Lower leg skin (tissue), 3 donors: Measurements from ENCODE around the gene AQP2.

Source experiments
- POLR2A ChIP-seq, 2 donors: fragments of 450-650 bp; IDR thresholded peaks; one replicate each; pipeline ENCODE4 v1.6.1; 2016 to 2017; ENCODE audit warnings: antibody characterized with exemption in 2 of 2, mild to moderate bottlenecking in 1 of 2, moderate library complexity in 1 of 2
- TF ChIP-seq, protein P1 (sequence below), 3 donors: fragments of 450-650 bp; IDR thresholded peaks; one replicate each; pipeline ENCODE4 v1.5.1; 2016; ENCODE audit warnings: antibody characterized with exemption in 3 of 3, mild to moderate bottlenecking in 3 of 3, moderate library complexity in 2 of 3

DNA sequence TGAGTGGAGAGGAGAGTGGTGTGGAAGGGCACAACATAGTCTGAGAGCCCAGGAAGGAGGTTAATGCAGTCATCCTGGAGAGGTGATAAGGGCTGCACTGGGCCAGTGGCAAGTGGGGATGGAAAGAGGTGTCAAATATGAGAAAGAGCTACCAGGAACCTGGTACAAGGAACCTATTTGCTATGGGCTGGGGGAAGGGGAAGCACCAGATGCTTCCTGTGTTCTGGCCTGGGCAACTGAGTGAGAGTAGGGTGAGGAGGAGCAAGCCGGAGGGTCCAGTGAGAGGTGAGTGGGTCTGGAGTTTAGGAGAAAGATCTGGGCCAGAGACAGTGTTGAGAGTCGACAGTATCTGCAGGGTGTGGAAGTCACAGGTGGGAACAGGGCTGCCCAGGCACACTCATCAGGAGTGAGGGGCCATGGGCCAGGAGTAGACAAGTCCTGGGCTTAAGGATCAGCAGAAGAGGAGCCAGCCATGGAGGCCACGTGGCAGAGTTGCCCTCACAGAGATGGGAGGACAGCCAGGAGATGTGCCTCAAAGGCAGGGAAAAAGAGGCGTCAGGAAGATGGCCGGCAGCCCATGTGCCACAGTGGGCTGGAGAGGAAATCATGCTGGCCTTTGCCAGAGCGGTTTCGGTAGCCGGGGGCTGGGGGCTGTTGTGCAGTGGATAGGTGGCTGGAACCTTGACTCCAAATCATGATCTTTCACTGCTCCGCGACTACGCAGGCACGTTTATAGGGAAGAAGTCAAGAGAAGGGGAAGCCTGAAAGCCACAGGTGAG, 19.3 kb downstream of the AQP2 start:
- no peak for TF ChIP-seq POLR2A (IDR thresholded peaks at IDR 0.05)
- TF ChIP-seq, protein P1, sequence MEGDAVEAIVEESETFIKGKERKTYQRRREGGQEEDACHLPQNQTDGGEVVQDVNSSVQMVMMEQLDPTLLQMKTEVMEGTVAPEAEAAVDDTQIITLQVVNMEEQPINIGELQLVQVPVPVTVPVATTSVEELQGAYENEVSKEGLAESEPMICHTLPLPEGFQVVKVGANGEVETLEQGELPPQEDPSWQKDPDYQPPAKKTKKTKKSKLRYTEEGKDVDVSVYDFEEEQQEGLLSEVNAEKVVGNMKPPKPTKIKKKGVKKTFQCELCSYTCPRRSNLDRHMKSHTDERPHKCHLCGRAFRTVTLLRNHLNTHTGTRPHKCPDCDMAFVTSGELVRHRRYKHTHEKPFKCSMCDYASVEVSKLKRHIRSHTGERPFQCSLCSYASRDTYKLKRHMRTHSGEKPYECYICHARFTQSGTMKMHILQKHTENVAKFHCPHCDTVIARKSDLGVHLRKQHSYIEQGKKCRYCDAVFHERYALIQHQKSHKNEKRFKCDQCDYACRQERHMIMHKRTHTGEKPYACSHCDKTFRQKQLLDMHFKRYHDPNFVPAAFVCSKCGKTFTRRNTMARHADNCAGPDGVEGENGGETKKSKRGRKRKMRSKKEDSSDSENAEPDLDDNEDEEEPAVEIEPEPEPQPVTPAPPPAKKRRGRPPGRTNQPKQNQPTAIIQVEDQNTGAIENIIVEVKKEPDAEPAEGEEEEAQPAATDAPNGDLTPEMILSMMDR (IDR thresholded peaks at IDR 0.05) = no peak
